GM12878 (cell line): ENCODE results near the gene LRRC61. TPM values are rescaled to one million over a fixed set of nuclear protein-coding genes. Genes with fewer than 3 reads are reported as not detected.

Experiments
- ATAC-seq: fragments of 200-7000 bp; cut with Tn5 transposase; 3 replicates; pipeline ENCODE4 v1.9.1; 2020; ENCODE audit warnings: mild to moderate bottlenecking, moderate library complexity
- BruUV-seq: library from RNA; stranded (reverse); fragments of 400-500 nt; replicated peaks from 2 replicates; lab custom pipeline; 2021; lab: Mats Ljungman, UMichigan
- CTCF ChIA-PET: fragments of 300-600 bp; sonication (Branson Sonifier 250); formaldehyde crosslinking; extraction: SDS; loops from one replicate; lab custom pipeline; 2021; ENCODE audit warnings: inconsistent platforms; lab: Yijun Ruan, JAX
- POLR2A ChIA-PET: fragments of 350-600 bp; formaldehyde crosslinking; extraction: SDS; loops from one replicate; lab custom pipeline; 2021; ENCODE audit warnings: inconsistent platforms; lab: Charles Lee
- RAD21 ChIA-PET: fragments of 300-600 bp; sonication (Branson Sonifier 250); formaldehyde crosslinking; loops from one replicate; lab custom pipeline; 2023; ENCODE audit warnings: antibody characterized with exemption; ENCODE audit not compliant: unreplicated experiment; lab: Charles Lee
- SMC1A ChIA-PET: fragments of 300-600 bp; sonication (Branson Sonifier 250); formaldehyde crosslinking; loops from one replicate; lab custom pipeline; 2023; ENCODE audit not compliant: unreplicated experiment, uncharacterized antibody; lab: Charles Lee
- DNase-seq: peaks from one replicate; pipeline ENCODE4 v3.0.0-alpha.2; 2011; ENCODE audit warnings: low read depth, low spot score
- FAIRE-seq: peaks from 3 replicates; lab custom pipeline; 2011; peaks lifted over from hg19 to GRCh38; lab: Jason Lieb, UNC
- H2AFZ ChIP-seq: 2 replicates; pipeline ENCODE4 v1.6.0; 2011; ENCODE audit warnings: low read depth, low read length, control low read depth; ENCODE audit not compliant: control insufficient read depth
- H3K27ac ChIP-seq: 2 replicates; pipeline ENCODE4 v1.5.1; 2011; ENCODE audit warnings: control low read depth; ENCODE audit not compliant: control insufficient read depth, insufficient read depth
- H3K27me3 ChIP-seq, 2 experiments: replicated peaks in 1 of 2; 2 replicates each; pipeline versions ENCODE4 v1.6.0 to v1.6.1; 2011; ENCODE audit warnings: low read length in 1 of 2; ENCODE audit not compliant: control insufficient read depth in 2 of 2, insufficient read depth in 2 of 2
- H3K36me3 ChIP-seq, 2 experiments: 2 replicates each; pipeline ENCODE4 v1.5.1; 2011; ENCODE audit warnings: low read length in 1 of 2; ENCODE audit not compliant: control insufficient read depth in 2 of 2, insufficient read depth in 2 of 2
- H3K4me1 ChIP-seq: 2 replicates; pipeline ENCODE4 v1.6.1; 2011; ENCODE audit warnings: mild to moderate bottlenecking, low read length, moderate library complexity, mixed read lengths; ENCODE audit not compliant: control insufficient read depth, insufficient read depth
- H3K4me2 ChIP-seq: 2 replicates; pipeline ENCODE4 v1.6.0; 2011; ENCODE audit warnings: control low read depth; ENCODE audit not compliant: control insufficient read depth, insufficient read depth
- H3K4me3 ChIP-seq: fragments of 200-600 bp; sonication (generic); 2 replicates; pipeline ENCODE4 v1.5.1; 2016
- H3K79me2 ChIP-seq: 2 replicates; pipeline ENCODE4 v1.6.0; 2011; ENCODE audit warnings: low read length; ENCODE audit not compliant: control insufficient read depth, insufficient read depth
- H3K9ac ChIP-seq: 2 replicates; pipeline ENCODE4 v1.8.0; 2011; ENCODE audit warnings: low read length, control low read depth, mixed read lengths; ENCODE audit not compliant: control insufficient read depth, insufficient read depth
- H3K9me3 ChIP-seq: replicated peaks from 3 replicates; pipeline ENCODE4 v1.5.1; 2011; ENCODE audit warnings: mild to moderate bottlenecking, low read length; ENCODE audit not compliant: control insufficient read depth, insufficient read depth
- H4K20me1 ChIP-seq: 2 replicates; pipeline ENCODE4 v1.6.0; 2011; ENCODE audit not compliant: control insufficient read depth, insufficient read depth
- FOXK2 ChIP-seq: fragments of 450-650 bp; IDR thresholded peaks from 2 replicates; pipeline ENCODE4 v1.6.1; 2017; ENCODE audit warnings: mild to moderate bottlenecking, moderate library complexity
- HDAC6 ChIP-seq: fragments of 200-600 bp; sonication (generic); IDR thresholded peaks from one replicate; pipeline ENCODE4 v1.8.0; 2017; ENCODE audit warnings: antibody characterized with exemption; ENCODE audit not compliant: unreplicated experiment
- IKZF2 ChIP-seq, 2 experiments: fragments of 450-650 bp; IDR thresholded peaks; 2 replicates each; pipeline ENCODE4 v1.6.1; 2017; ENCODE audit warnings: mild to moderate bottlenecking in 2 of 2, moderate library complexity in 2 of 2
- NR2F1 ChIP-seq: fragments of 450-650 bp; conservative IDR thresholded peaks from 2 replicates; pipeline ENCODE4 v1.6.1; 2017; ENCODE audit warnings: mild to moderate bottlenecking
- RBBP5 ChIP-seq: fragments of 200-600 bp; sonication (generic); conservative IDR thresholded peaks from 2 replicates; pipeline ENCODE4 v1.6.1; 2016
- WGBS: methylation state at CpG from one replicate; pipeline ENCODE4 v1.1.6; 2016; ENCODE audit warnings: low lambda C conversion rate; ENCODE audit not compliant: insufficient replicate concordance, insufficient coverage; ENCODE audit errors: missing lambda C conversion rate; 5-methylcytosine and 5-hydroxymethylcytosine counted together
- in situ Hi-C: fragments of 300-500 bp; cut with MboI; formaldehyde crosslinking; loops from 9 replicates; pipeline ENCODE4 v1.14.3; 2018; ENCODE audit warnings: mixed read lengths
- intact Hi-C: fragments of 100-400 bp; cut with micrococcal nuclease; formaldehyde crosslinking; loops from one replicate; pipeline ENCODE4 v1.14.2; 2022; ENCODE audit not compliant: unreplicated experiment
- polyA plus RNA-seq, 11 experiments: library from polyadenylated mRNA; depleted of rRNA in 4 of 11; unstranded in 6 of 11; stranded (reverse) in 5 of 11; fragments of >200 nt; fragmentation: Nextera tagmentation in 4 of 11; fragmentation: Illumina TruSeq in 1 of 11; extraction: Ambion mirVana in 4 of 11; extraction: Trizol in 1 of 11; gene quantifications; 1 replicate in 1 of 11; 2 replicates in 10 of 11; pipeline versions ENCODE4 v1.2.1 to v1.2.3, GENCODE V29; 2011 to 2016; ENCODE audit warnings: inconsistent platforms in 2 of 11, missing spikeins in 2 of 11, low read depth in 1 of 11
- total RNA-seq, 4 experiments: library from RNA; depleted of rRNA in 3 of 4; stranded (reverse); fragments of >200 nt in 3 of 4; fragmentation: Illumina TruSeq in 1 of 4; extraction: Trizol in 1 of 4; gene quantifications; 2 replicates each; pipeline versions ENCODE4 v1.2.1 to v1.2.3, GENCODE V29; 2013 to 2021
- TF ChIP-seq, protein P1 (sequence below): IDR thresholded peaks from 2 replicates; pipeline ENCODE4 v1.6.1; 2011; ENCODE audit warnings: borderline replicate concordance, low read depth, mild to moderate bottlenecking, moderate library complexity, mixed read lengths, low read length; ENCODE audit not compliant: insufficient read depth; ENCODE audit errors: extremely low read length
- TF ChIP-seq, protein P2 (sequence below): IDR thresholded peaks from 2 replicates; pipeline ENCODE4 v1.6.1; 2012; ENCODE audit warnings: low read depth, low read length, improper control_type of control experiment
- TF ChIP-seq, protein P3 (sequence below): fragments of 450-650 bp; IDR thresholded peaks from 2 replicates; pipeline ENCODE4 v1.6.1; 2016; ENCODE audit warnings: mild to moderate bottlenecking

LRRC61 gene
- total and polyA plus RNA-seq, 10 of the 15 experiments (the other 5 are each of a cell fraction or from before 2014, with no cell fraction given) = 1.4 to 54.2 (median 21.8) TPM

DNA sequence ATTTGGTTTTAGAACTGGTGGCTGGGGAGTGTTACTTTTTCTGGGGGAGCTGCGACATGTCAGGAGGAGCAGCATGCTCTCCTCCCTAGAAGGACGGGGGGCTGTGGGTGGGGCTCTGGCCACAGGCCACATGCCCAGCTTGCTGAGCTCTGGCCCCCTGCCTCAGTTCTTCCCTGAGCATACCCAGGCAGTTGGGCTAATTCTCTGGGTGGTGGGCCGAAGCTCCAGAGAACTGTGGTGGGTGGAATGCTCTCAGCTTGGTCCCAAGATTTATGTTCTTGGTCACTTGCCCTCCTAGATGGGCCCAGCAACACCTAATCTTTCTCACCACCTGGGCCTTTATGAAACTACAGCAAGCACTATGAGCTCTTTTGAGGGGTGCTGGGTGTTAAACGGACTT lies 50.9 kb downstream of the LRRC61 start (continued):
- TF ChIP-seq FOXK2 (no peak), IKZF2 (IDR thresholded peaks at IDR 0.05) (no peak), HDAC6 (no peak), RBBP5 (no peak)
- TF ChIP-seq, protein P1, sequence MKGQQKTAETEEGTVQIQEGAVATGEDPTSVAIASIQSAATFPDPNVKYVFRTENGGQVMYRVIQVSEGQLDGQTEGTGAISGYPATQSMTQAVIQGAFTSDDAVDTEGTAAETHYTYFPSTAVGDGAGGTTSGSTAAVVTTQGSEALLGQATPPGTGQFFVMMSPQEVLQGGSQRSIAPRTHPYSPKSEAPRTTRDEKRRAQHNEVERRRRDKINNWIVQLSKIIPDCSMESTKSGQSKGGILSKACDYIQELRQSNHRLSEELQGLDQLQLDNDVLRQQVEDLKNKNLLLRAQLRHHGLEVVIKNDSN = no peak
- TF ChIP-seq, protein P2, sequence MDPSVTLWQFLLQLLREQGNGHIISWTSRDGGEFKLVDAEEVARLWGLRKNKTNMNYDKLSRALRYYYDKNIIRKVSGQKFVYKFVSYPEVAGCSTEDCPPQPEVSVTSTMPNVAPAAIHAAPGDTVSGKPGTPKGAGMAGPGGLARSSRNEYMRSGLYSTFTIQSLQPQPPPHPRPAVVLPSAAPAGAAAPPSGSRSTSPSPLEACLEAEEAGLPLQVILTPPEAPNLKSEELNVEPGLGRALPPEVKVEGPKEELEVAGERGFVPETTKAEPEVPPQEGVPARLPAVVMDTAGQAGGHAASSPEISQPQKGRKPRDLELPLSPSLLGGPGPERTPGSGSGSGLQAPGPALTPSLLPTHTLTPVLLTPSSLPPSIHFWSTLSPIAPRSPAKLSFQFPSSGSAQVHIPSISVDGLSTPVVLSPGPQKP = no peak

GRCh38 chr7:150374472-150374871 lies 51.3 kb downstream of the LRRC61 start:
- H3K4me3 ChIP-seq = no peak overlapping the region
- H3K4me2 ChIP-seq = peak overlapping the region; percentile 58
- H3K79me2 ChIP-seq = peaks cover 58% of the 10 kb centered on the region
- in situ Hi-C loops = no loop called here
- BruUV-seq = no TSS peak
- no peak for ATAC-seq
- H3K27me3 ChIP-seq = no peaks in the 10 kb centered on the region
- intact Hi-C loops = no loop called here
- peak overlapping the region; percentile 70 for H3K27ac ChIP-seq
- SMC1A ChIA-PET = interaction anchor here (1.2 to 3.0 kb wide), 7 partner anchors 11 to 48 kb away, joined by 3 to 21 read pairs (median 4); a partner anchor contains a TSS
- 0 out of 2 replicates have a peak, but pooled peaks have one; percentile 9 for TF ChIP-seq NR2F1
- TF ChIP-seq, protein P3, sequence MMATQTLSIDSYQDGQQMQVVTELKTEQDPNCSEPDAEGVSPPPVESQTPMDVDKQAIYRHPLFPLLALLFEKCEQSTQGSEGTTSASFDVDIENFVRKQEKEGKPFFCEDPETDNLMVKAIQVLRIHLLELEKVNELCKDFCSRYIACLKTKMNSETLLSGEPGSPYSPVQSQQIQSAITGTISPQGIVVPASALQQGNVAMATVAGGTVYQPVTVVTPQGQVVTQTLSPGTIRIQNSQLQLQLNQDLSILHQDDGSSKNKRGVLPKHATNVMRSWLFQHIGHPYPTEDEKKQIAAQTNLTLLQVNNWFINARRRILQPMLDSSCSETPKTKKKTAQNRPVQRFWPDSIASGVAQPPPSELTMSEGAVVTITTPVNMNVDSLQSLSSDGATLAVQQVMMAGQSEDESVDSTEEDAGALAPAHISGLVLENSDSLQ = no peak
- peaks cover 17 to 20% of the 10 kb centered on the region in 2 experiments for H3K36me3 ChIP-seq
- H3K4me1 ChIP-seq = peaks cover 50% of the 10 kb centered on the region
- no peak for DNase-seq
- no peak overlapping the region for H2AFZ ChIP-seq
- CTCF ChIA-PET = interaction anchor here (0.6 to 2.1 kb wide), 10 partner anchors 11 to 312 kb away, joined by 3 to 22 read pairs (median 4); a partner anchor contains a TSS
- POLR2A ChIA-PET = interaction anchor here (0.6 to 6.2 kb wide), 9 partner anchors 8 to 1809 kb away, joined by 3 to 89 read pairs (median 4); a partner anchor contains a TSS
- peak overlapping the region; percentile 41; the same call in 1 of the 2 replicates for H3K9ac ChIP-seq
- 98% methylated on average over 5 of the region's 5 CpGs for WGBS
- H4K20me1 ChIP-seq = no peaks in the 10 kb centered on the region; the same call in 1 of the 2 replicates
- RAD21 ChIA-PET = interaction anchor here (0.5 to 2.9 kb wide), 10 partner anchors 8 to 1865 kb away, joined by 3 to 15 read pairs (median 4); a partner anchor contains a TSS
- FAIRE-seq = no peak
- no peaks in the 10 kb centered on the region for H3K9me3 ChIP-seq
